ENCODE data around the gene ADAMTS3. TPM values are rescaled to one million over a fixed set of nuclear protein-coding genes. Genes with fewer than 3 reads are reported as not detected.

ADAMTS3 gene
- total RNA-seq, 2 donors from 2014 or later = 2.3 to 5.4 TPM

- no peaks in the 10 kb centered on the region for H3K36me3 ChIP-seq
- ATAC-seq (ENCODE audit: insufficient number of reproducible peaks, low FRiP score, low read depth) (no peak), DNase-seq (ENCODE audit: low spot score) (no peak)
- no peaks in the 10 kb centered on the region for H3K9me3 ChIP-seq
- no peak overlapping the region for H3K4me3 ChIP-seq
- H3K4me1 ChIP-seq (ENCODE audit: control insufficient read depth in 1 of 2, low read depth in 2 of 2) = peaks cover 0 to 10% of the 10 kb centered on the region in 2 donors
- H3K27ac ChIP-seq = no peak overlapping the region
- TF ChIP-seq CTCF (IDR thresholded peaks at IDR 0.05) = no peak
- H3K27me3 ChIP-seq (replicated peaks; ENCODE audit: insufficient read depth) = no peaks in the 10 kb centered on the region
Measured at GRCh38 chr4:72531322-72531721, 37.7 kb downstream of the ADAMTS3 start.

GRCh38 chr4:72529148-72529822 lies 39.7 kb downstream of the ADAMTS3 start:
- DNase-seq (ENCODE audit: low spot score) (no peak), ATAC-seq (ENCODE audit: insufficient number of reproducible peaks, low FRiP score, low read depth) (no peak)
- Histone ChIP-seq H3K27ac (no peak overlapping the region), H3K4me3 (no peak overlapping the region), H3K27me3 (replicated peaks; ENCODE audit: insufficient read depth) (no peaks in the 10 kb centered on the region), H3K9me3 (no peaks in the 10 kb centered on the region), H3K36me3 (no peaks in the 10 kb centered on the region), H3K4me1 (ENCODE audit: control insufficient read depth in 1 of 2, low read depth in 2 of 2) (peaks cover 7 to 25% of the 10 kb centered on the region in 2 donors)
- TF ChIP-seq CTCF (IDR thresholded peaks at IDR 0.05) = no peak

- DNase-seq (ENCODE audit: low spot score) = no peak
- Histone ChIP-seq H3K36me3 (no peaks in the 10 kb centered on the region), H3K4me1 (ENCODE audit: control insufficient read depth in 1 of 2, low read depth in 2 of 2) (peaks cover 7 to 25% of the 10 kb centered on the region in 2 donors), H3K9me3 (no peaks in the 10 kb centered on the region), H3K4me3 (no peak overlapping the region), H3K27ac (peak overlapping the region in 1 of 2 donors; percentile 14), H3K27me3 (replicated peaks; ENCODE audit: insufficient read depth) (no peaks in the 10 kb centered on the region)
- ATAC-seq (ENCODE audit: insufficient number of reproducible peaks, low FRiP score, low read depth) = no peak
- no peak for TF ChIP-seq CTCF (IDR thresholded peaks at IDR 0.05)
Measured at GRCh38 chr4:72527038-72527646, 41.9 kb downstream of the ADAMTS3 start.

GRCh38 chr4:72525938-72526337 lies 43.1 kb downstream of the ADAMTS3 start:
- ATAC-seq (ENCODE audit: insufficient number of reproducible peaks, low FRiP score, low read depth) = no peak
- TF ChIP-seq CTCF (IDR thresholded peaks at IDR 0.05) = no peak
- H3K4me3 ChIP-seq = no peak overlapping the region
- H3K9me3 ChIP-seq = no peaks in the 10 kb centered on the region
- H3K27ac ChIP-seq = peak overlapping the region in 1 of 2 donors; percentile 1
- peak; percentile 5 for DNase-seq (ENCODE audit: low spot score)
- H3K36me3 ChIP-seq = no peaks in the 10 kb centered on the region
- H3K4me1 ChIP-seq (ENCODE audit: control insufficient read depth in 1 of 2, low read depth in 2 of 2) = peaks cover 7 to 25% of the 10 kb centered on the region in 2 donors
- H3K27me3 ChIP-seq (replicated peaks; ENCODE audit: insufficient read depth) = no peaks in the 10 kb centered on the region

- no peak for TF ChIP-seq CTCF (IDR thresholded peaks at IDR 0.05)
- H3K4me3 ChIP-seq = no peak overlapping the region
- H3K36me3 ChIP-seq = no peaks in the 10 kb centered on the region
- no peak overlapping the region for H3K27ac ChIP-seq
- no peak for ATAC-seq (ENCODE audit: insufficient number of reproducible peaks, low FRiP score, low read depth)
- peaks cover 7 to 22% of the 10 kb centered on the region in 2 donors for H3K4me1 ChIP-seq (ENCODE audit: control insufficient read depth in 1 of 2, low read depth in 2 of 2)
- DNase-seq (ENCODE audit: low spot score) = no peak
- H3K9me3 ChIP-seq = no peaks in the 10 kb centered on the region
- H3K27me3 ChIP-seq (replicated peaks; ENCODE audit: insufficient read depth) = no peaks in the 10 kb centered on the region
Measured at GRCh38 chr4:72522440-72522839, 46.6 kb downstream of the ADAMTS3 start.

Data from thoracic aorta (tissue), 2 donors.